ENCODE data around the gene SRY. TPM values are rescaled to one million over a fixed set of nuclear protein-coding genes. Genes with fewer than 3 reads are reported as not detected.

The SRY gene
- total RNA-seq, 4 donors from 2014 or later: not detected

- no peak for ATAC-seq
- Histone ChIP-seq H3K27me3 (no peaks in the 10 kb centered on the region), H3K27ac (no peak overlapping the region), H3K4me3 (no peak overlapping the region), H3K9me3 (no peaks in the 10 kb centered on the region), H3K4me1 (no peaks in the 10 kb centered on the region), H3K36me3 (no peaks in the 10 kb centered on the region)
- TF ChIP-seq CTCF (IDR thresholded peaks at IDR 0.05) (no peak), POLR2AphosphoS5 (IDR thresholded peaks at IDR 0.05) (no peak), EP300 (IDR thresholded peaks at IDR 0.05) (no peak), POLR2A (IDR thresholded peaks at IDR 0.05) (no peak)
- 11% methylated on average over 1 of the region's 2 CpGs; no CpG with 5 or more reads in 1 of the 2 donors for WGBS, 2 donors (ENCODE audit: low coverage in 1 of 2)
Observed at GRCh38 chrY:2800246-2800645, 12.8 kb upstream of the SRY start.

GRCh38 chrY:2797991-2798390, 10.5 kb upstream of the SRY start:
- H3K4me1 ChIP-seq: no peaks in the 10 kb centered on the region
- no peaks in the 10 kb centered on the region for H3K36me3 ChIP-seq
- ATAC-seq: no peak
- H3K27me3 ChIP-seq: no peaks in the 10 kb centered on the region
- no peak overlapping the region for H3K27ac ChIP-seq
- H3K9me3 ChIP-seq: no peaks in the 10 kb centered on the region
- TF ChIP-seq POLR2AphosphoS5 (IDR thresholded peaks at IDR 0.05): no peak
- no peak for TF ChIP-seq POLR2A (IDR thresholded peaks at IDR 0.05)
- TF ChIP-seq CTCF (IDR thresholded peaks at IDR 0.05): no peak
- no peak overlapping the region for H3K4me3 ChIP-seq

GRCh38 chrY:2796977-2797523, 9.6 kb upstream of the SRY start:
- H3K36me3 ChIP-seq: no peaks in the 10 kb centered on the region
- 71% methylated on average over 5 of the region's 7 CpGs; no CpG with 5 or more reads in 1 of the 2 donors for WGBS, 2 donors (ENCODE audit: low coverage in 1 of 2)
- H3K9me3 ChIP-seq: no peaks in the 10 kb centered on the region
- TF ChIP-seq EP300 (IDR thresholded peaks at IDR 0.05): no peak
- H3K4me1 ChIP-seq: no peaks in the 10 kb centered on the region
- H3K27me3 ChIP-seq: no peaks in the 10 kb centered on the region
- H3K4me3 ChIP-seq: no peak overlapping the region
- ATAC-seq: no peak
- no peak overlapping the region for H3K27ac ChIP-seq

GRCh38 chrY:2789756-2790155, 2.3 kb upstream of the SRY start:
- H3K4me1 ChIP-seq: no peaks in the 10 kb centered on the region
- WGBS, 2 donors (ENCODE audit: low coverage in 1 of 2): 92% methylated on average over 2 of the region's 33 CpGs; no CpG with 5 or more reads in 1 of the 2 donors
- peaks cover 24% of the 10 kb centered on the region for H3K27me3 ChIP-seq
- H3K27ac ChIP-seq: no peak overlapping the region
- no peaks in the 10 kb centered on the region for H3K36me3 ChIP-seq
- H3K4me3 ChIP-seq: no peak overlapping the region
- TF ChIP-seq POLR2AphosphoS5 (IDR thresholded peaks at IDR 0.05) (no peak), CTCF (IDR thresholded peaks at IDR 0.05) (no peak)
- H3K9me3 ChIP-seq: no peaks in the 10 kb centered on the region
- ATAC-seq: no peak

GRCh38 chrY:2786876-2787512, 488 bp downstream of the SRY start:
- Histone ChIP-seq H3K4me3 (peak overlapping the region in 1 of 2 donors; percentile 37), H3K27ac (no peak overlapping the region), H3K36me3 (no peaks in the 10 kb centered on the region), H3K9me3 (no peaks in the 10 kb centered on the region), H3K27me3 (peaks cover 24% of the 10 kb centered on the region), H3K4me1 (no peaks in the 10 kb centered on the region)
- no peak for ATAC-seq
- 12% methylated on average over 17 of the region's 28 CpGs; no CpG with 5 or more reads in 1 of the 2 donors for WGBS, 2 donors (ENCODE audit: low coverage in 1 of 2)
- no peak for TF ChIP-seq EP300 (IDR thresholded peaks at IDR 0.05)
- TF ChIP-seq POLR2A (IDR thresholded peaks at IDR 0.05): no peak
- no peak for TF ChIP-seq CTCF (IDR thresholded peaks at IDR 0.05)
- no peak for TF ChIP-seq POLR2AphosphoS5 (IDR thresholded peaks at IDR 0.05)

Small RNAs within 50 kb of the gene (small RNA-seq; reads per million reads assigned to genes)
- 0 reads per million in 4 donors for gene RNU6-1334P
- gene TOMM22P2: 0 reads per million in 4 donors

Other genes with a start within 250 kb of the SRY start
- gene RPS4Y1, start 53.9 kb upstream of the SRY start, total RNA-seq: 100 to 1,000 TPM in 2 of 4 donors, under 1 TPM in 2; 0.31 to 329 (median 103) TPM
- gene ZFY, start 147.7 kb upstream of the SRY start, total RNA-seq: 10 to 100 TPM in 2 of 4 donors, not detected in 2; 19.8 to 29.0 TPM